ENCODE results near the gene LCE5A.
"Not testable (repeated sequence)": the region's sequence is repeated elsewhere in the genome, so short reads cannot be mapped to it uniquely, and the experiment has no call there.

LCE5A gene

DNA sequence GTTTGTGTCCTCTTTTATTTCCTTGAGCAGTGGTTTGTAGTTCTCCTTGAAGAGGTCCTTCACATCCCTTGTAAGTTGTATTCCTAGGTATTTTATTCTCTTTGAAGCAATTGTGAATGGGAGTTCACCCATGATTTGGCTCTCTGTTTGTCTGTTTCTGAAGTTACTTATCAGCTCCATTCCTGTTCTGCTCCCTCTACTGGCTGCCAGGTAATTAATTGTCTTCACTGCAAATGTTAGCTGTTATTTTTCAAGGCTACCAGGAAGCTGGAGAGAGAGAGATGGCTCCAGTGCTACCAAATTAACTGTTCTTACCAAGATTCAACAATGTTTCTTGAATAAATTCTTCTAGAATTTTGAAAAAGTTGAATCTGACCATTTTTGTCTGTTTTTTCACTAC, 19.1 kb upstream of the LCE5A start:
- H2AFZ ChIP-seq (ENCODE audit: low read depth, low read length); H3K4me3 ChIP-seq (ENCODE audit: low read depth in 1 of 2, low read length in 2 of 2); H3K36me3 ChIP-seq (ENCODE audit: insufficient read depth, low read length); H3K9me3 ChIP-seq (ENCODE audit: insufficient read depth, low read length, severe bottlenecking); H4K20me1 ChIP-seq (ENCODE audit: insufficient read depth, low read length); H3K79me2 ChIP-seq (ENCODE audit: insufficient read depth, low read length); H3K9ac ChIP-seq (ENCODE audit: low read depth, low read length); ATAC-seq (ENCODE audit: insufficient read depth, low read depth); DNase-seq; H3K27me3 ChIP-seq (ENCODE audit: insufficient read depth, low read length, poor library complexity); H3K27ac ChIP-seq (ENCODE audit: low read length); H3K4me2 ChIP-seq (ENCODE audit: insufficient read depth, low read length); H3K4me1 ChIP-seq (ENCODE audit: insufficient read depth, low read length): not testable (repeated sequence)
- TF ChIP-seq, protein P1, sequence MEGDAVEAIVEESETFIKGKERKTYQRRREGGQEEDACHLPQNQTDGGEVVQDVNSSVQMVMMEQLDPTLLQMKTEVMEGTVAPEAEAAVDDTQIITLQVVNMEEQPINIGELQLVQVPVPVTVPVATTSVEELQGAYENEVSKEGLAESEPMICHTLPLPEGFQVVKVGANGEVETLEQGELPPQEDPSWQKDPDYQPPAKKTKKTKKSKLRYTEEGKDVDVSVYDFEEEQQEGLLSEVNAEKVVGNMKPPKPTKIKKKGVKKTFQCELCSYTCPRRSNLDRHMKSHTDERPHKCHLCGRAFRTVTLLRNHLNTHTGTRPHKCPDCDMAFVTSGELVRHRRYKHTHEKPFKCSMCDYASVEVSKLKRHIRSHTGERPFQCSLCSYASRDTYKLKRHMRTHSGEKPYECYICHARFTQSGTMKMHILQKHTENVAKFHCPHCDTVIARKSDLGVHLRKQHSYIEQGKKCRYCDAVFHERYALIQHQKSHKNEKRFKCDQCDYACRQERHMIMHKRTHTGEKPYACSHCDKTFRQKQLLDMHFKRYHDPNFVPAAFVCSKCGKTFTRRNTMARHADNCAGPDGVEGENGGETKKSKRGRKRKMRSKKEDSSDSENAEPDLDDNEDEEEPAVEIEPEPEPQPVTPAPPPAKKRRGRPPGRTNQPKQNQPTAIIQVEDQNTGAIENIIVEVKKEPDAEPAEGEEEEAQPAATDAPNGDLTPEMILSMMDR (IDR thresholded peaks at IDR 0.05; ENCODE audit: borderline replicate concordance, extremely low read depth, low read length, poor library complexity, severe bottlenecking): peak; percentile 27

DNA sequence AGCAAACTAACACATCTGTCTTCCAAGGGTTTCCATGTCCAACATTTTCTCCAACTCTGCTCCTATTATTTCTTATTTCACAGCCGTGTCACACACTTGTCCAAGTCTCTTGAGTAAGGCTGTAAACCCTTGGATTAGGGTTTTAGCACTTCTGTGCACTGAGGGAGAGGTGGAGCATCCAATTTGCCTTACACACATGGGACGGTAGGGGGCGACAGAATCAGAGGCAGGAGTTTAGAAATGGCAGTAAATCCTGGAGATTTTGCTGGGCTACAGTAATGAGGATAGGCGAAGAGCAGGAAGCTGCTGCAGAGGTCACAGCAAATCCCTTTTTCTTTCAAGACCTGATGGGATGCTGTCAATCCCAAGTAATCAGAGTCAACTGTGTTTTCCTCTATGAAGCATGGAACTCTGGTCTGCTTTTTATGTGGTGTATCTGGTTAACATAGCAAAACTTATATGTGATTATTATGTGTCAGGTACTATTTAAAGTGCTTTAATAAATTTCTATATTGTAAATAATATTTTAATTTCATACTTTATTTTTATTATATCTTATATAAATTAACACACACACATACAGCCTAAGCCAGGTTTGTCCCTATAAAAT, 15.4 kb upstream of the LCE5A start:
- ATAC-seq (ENCODE audit: insufficient read depth, low read depth) (no peak), DNase-seq (peak; percentile 26)
- H3K4me2 ChIP-seq (ENCODE audit: insufficient read depth, low read length): no peak overlapping the region
- H3K27ac ChIP-seq (ENCODE audit: low read length): no peak overlapping the region
- TF ChIP-seq EZH2 (IDR thresholded peaks at IDR 0.05; ENCODE audit: borderline replicate concordance, low read depth, low read length, severe bottlenecking): no peak
- TF ChIP-seq, protein P1 (IDR thresholded peaks at IDR 0.05; ENCODE audit: borderline replicate concordance, extremely low read depth, low read length, poor library complexity, severe bottlenecking): peak; percentile 66
- no peaks in the 10 kb centered on the region for H3K4me1 ChIP-seq (ENCODE audit: insufficient read depth, low read length)
- no peaks in the 10 kb centered on the region for H3K9me3 ChIP-seq (ENCODE audit: insufficient read depth, low read length, severe bottlenecking)
- no peaks in the 10 kb centered on the region for H3K36me3 ChIP-seq (ENCODE audit: insufficient read depth, low read length)
- peaks cover 6% of the 10 kb centered on the region for H3K27me3 ChIP-seq (ENCODE audit: insufficient read depth, low read length, poor library complexity)
- H3K79me2 ChIP-seq (ENCODE audit: insufficient read depth, low read length): no peaks in the 10 kb centered on the region
- H3K4me3 ChIP-seq (ENCODE audit: low read depth in 1 of 2, low read length in 2 of 2): no peak overlapping the region
- no peak overlapping the region for H2AFZ ChIP-seq (ENCODE audit: low read depth, low read length)
- no peaks in the 10 kb centered on the region for H4K20me1 ChIP-seq (ENCODE audit: insufficient read depth, low read length)
- H3K9ac ChIP-seq (ENCODE audit: low read depth, low read length): no peak overlapping the region

DNA sequence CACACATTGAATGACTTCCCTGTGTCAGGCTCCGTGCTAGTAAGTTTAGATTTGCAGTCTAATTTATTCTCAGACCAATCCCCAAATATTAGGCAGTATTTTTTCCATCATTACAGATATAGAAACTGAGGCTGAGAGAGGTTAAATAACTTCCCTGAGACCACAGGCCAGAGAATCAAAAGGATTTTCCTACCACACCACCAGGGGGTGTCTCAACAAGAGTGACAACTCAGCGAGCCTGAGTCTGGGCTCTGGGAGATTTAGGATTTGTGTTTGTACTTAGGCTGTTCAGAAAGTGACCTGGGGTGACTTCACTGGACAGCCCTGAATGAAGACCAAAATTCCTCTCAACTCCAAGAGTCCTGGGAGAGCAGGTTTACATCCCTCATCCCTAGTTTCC, 13.3 kb upstream of the LCE5A start:
- Histone ChIP-seq H3K9me3 (ENCODE audit: insufficient read depth, low read length, severe bottlenecking) (no peaks in the 10 kb centered on the region), H3K27ac (ENCODE audit: low read length) (no peak overlapping the region), H3K4me3 (ENCODE audit: low read depth in 1 of 2, low read length in 2 of 2) (no peak overlapping the region), H4K20me1 (ENCODE audit: insufficient read depth, low read length) (no peaks in the 10 kb centered on the region), H3K79me2 (ENCODE audit: insufficient read depth, low read length) (no peaks in the 10 kb centered on the region), H3K9ac (ENCODE audit: low read depth, low read length) (no peak overlapping the region), H3K36me3 (ENCODE audit: insufficient read depth, low read length) (no peaks in the 10 kb centered on the region), H3K4me2 (ENCODE audit: insufficient read depth, low read length) (no peak overlapping the region), H2AFZ (ENCODE audit: low read depth, low read length) (no peak overlapping the region), H3K4me1 (ENCODE audit: insufficient read depth, low read length) (no peaks in the 10 kb centered on the region), H3K27me3 (ENCODE audit: insufficient read depth, low read length, poor library complexity) (peaks cover 6% of the 10 kb centered on the region)
- TF ChIP-seq EZH2 (IDR thresholded peaks at IDR 0.05; ENCODE audit: borderline replicate concordance, low read depth, low read length, severe bottlenecking): no peak
- TF ChIP-seq, protein P1 (IDR thresholded peaks at IDR 0.05; ENCODE audit: borderline replicate concordance, extremely low read depth, low read length, poor library complexity, severe bottlenecking): peak; percentile 41
- ATAC-seq (ENCODE audit: insufficient read depth, low read depth) (no peak), DNase-seq (no peak)

DNA sequence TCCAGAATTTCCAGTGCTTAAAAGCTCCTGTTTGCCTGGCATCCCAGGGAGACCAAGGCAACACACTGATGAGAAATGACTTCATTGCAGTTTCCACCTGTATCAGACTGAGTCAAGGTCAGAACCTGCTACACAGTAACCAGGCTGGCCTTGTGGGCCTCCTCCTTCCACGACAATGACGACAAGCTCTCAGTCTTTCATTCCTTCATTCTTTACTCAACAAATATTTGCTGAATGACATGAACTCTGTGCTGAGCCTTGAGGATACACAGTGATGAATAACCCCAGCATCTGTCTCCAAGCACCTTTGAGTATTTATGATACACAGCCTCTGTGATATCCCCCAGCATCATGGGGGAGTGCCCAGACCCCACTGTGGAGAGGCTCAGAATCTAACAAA, 8.9 kb upstream of the LCE5A start:
- no peak overlapping the region for H2AFZ ChIP-seq (ENCODE audit: low read depth, low read length)
- no peaks in the 10 kb centered on the region for H4K20me1 ChIP-seq (ENCODE audit: insufficient read depth, low read length)
- no peaks in the 10 kb centered on the region for H3K9me3 ChIP-seq (ENCODE audit: insufficient read depth, low read length, severe bottlenecking)
- no peak overlapping the region for H3K4me2 ChIP-seq (ENCODE audit: insufficient read depth, low read length)
- no peaks in the 10 kb centered on the region for H3K79me2 ChIP-seq (ENCODE audit: insufficient read depth, low read length)
- TF ChIP-seq, protein P1 (IDR thresholded peaks at IDR 0.05; ENCODE audit: borderline replicate concordance, extremely low read depth, low read length, poor library complexity, severe bottlenecking): no peak
- TF ChIP-seq EZH2 (IDR thresholded peaks at IDR 0.05; ENCODE audit: borderline replicate concordance, low read depth, low read length, severe bottlenecking): no peak
- no peak overlapping the region for H3K9ac ChIP-seq (ENCODE audit: low read depth, low read length)
- peaks cover 6% of the 10 kb centered on the region for H3K27me3 ChIP-seq (ENCODE audit: insufficient read depth, low read length, poor library complexity)
- H3K4me1 ChIP-seq (ENCODE audit: insufficient read depth, low read length): no peaks in the 10 kb centered on the region
- H3K36me3 ChIP-seq (ENCODE audit: insufficient read depth, low read length): no peaks in the 10 kb centered on the region
- DNase-seq (no peak), ATAC-seq (ENCODE audit: insufficient read depth, low read depth) (no peak)
- H3K27ac ChIP-seq (ENCODE audit: low read length): no peak overlapping the region
- H3K4me3 ChIP-seq (ENCODE audit: low read depth in 1 of 2, low read length in 2 of 2): no peak overlapping the region
